HFFc6 (cell line): ENCODE data around the gene SZRD1. TPM values are rescaled to one million over a fixed set of nuclear protein-coding genes. Genes with fewer than 3 reads are reported as not detected.
"Not testable (repeated sequence)": the region's sequence is repeated elsewhere in the genome, so short reads cannot be mapped to it uniquely, and the experiment has no call there.

Source experiments
- DNase-seq: peaks from one replicate; pipeline ENCODE4 v3.0.0-alpha.2; 2018
- H3K27ac Mint-ChIP-seq: 2 replicates; pipeline ENCODE4 v1.8.0; 2020; ENCODE audit warnings: mild to moderate bottlenecking, mixed read lengths
- H3K27me3 Mint-ChIP-seq: 2 replicates; pipeline ENCODE4 v1.8.0; 2021; ENCODE audit warnings: mild to moderate bottlenecking, moderate library complexity, mixed read lengths; ENCODE audit not compliant: insufficient read depth
- H3K36me3 Mint-ChIP-seq: 2 replicates; pipeline ENCODE4 v1.8.0; 2021; ENCODE audit warnings: low read depth, mixed read lengths
- H3K4me1 Mint-ChIP-seq: 2 replicates; pipeline ENCODE4 v1.8.0; 2020; ENCODE audit warnings: low read depth, mixed read lengths
- H3K4me3 Mint-ChIP-seq: 2 replicates; pipeline ENCODE4 v1.8.0; 2020; ENCODE audit warnings: mild to moderate bottlenecking, moderate library complexity, mixed read lengths
- H3K9me3 Mint-ChIP-seq: 2 replicates; pipeline ENCODE4 v1.8.0; 2020; ENCODE audit warnings: mild to moderate bottlenecking, mixed read lengths
- CTCF ChIP-seq: fragments of 200-600 bp; sonication (generic); IDR thresholded peaks from 2 replicates; pipeline ENCODE4 v1.5.0; 2021; ENCODE audit warnings: antibody characterized with exemption, mild to moderate bottlenecking
- total RNA-seq, 6 experiments: library from RNA; stranded (reverse); fragmentation: NEBNext Ultra II Directional; extraction: Animal tissue kit (Norgen Biotek cat#: 25700); gene quantifications; 2 replicates in 1 of 6; 3 replicates in 5 of 6; pipeline ENCODE4 v1.2.3, GENCODE V29; 2021

The SZRD1 gene
- total RNA-seq, 6 experiments from 2014 or later, result 210 to 246 (median 229) TPM

- H3K4me1 Mint-ChIP-seq, result peaks cover 14% of the 10 kb centered on the region
- no peak for DNase-seq
- no peak overlapping the region for H3K27ac Mint-ChIP-seq
- no peaks in the 10 kb centered on the region for H3K27me3 Mint-ChIP-seq
- no peak for TF ChIP-seq CTCF
- H3K4me3 Mint-ChIP-seq, result no peak overlapping the region
- no peaks in the 10 kb centered on the region for H3K9me3 Mint-ChIP-seq
- no peaks in the 10 kb centered on the region for H3K36me3 Mint-ChIP-seq
Measured at GRCh38 chr1:16334655-16335340, 32.2 kb upstream of the SZRD1 start.

GRCh38 chr1:16338961-16339360 is 28.1 kb upstream of the SZRD1 start:
- Mint-ChIP-seq H3K36me3 (no peaks in the 10 kb centered on the region), H3K9me3 (no peaks in the 10 kb centered on the region), H3K27me3 (no peaks in the 10 kb centered on the region), H3K27ac (no peak overlapping the region), H3K4me1 (peaks cover 14% of the 10 kb centered on the region), H3K4me3 (no peak overlapping the region)
- TF ChIP-seq CTCF, result no peak
- no peak for DNase-seq

- Mint-ChIP-seq H3K4me1 (peaks cover 8% of the 10 kb centered on the region; the same call in 1 of the 2 replicates), H3K27me3 (no peaks in the 10 kb centered on the region)
Measured at GRCh38 chr1:16340673-16341072, 26.4 kb upstream of the SZRD1 start.

GRCh38 chr1:16342331-16343062 is 24.5 kb upstream of the SZRD1 start:
- H3K27ac Mint-ChIP-seq, result no peak overlapping the region
- H3K27me3 Mint-ChIP-seq, result no peaks in the 10 kb centered on the region
- H3K9me3 Mint-ChIP-seq, result no peaks in the 10 kb centered on the region

More at GRCh38 chr1:16340673-16341072, 26.4 kb upstream of the SZRD1 start:
- no peak for DNase-seq
- no peak overlapping the region for H3K27ac Mint-ChIP-seq
- no peaks in the 10 kb centered on the region for H3K9me3 Mint-ChIP-seq
- TF ChIP-seq CTCF, result no peak
- H3K36me3 Mint-ChIP-seq, result no peaks in the 10 kb centered on the region; the same call in 1 of the 2 replicates
- H3K4me3 Mint-ChIP-seq, result no peak overlapping the region

GRCh38 chr1:16343276-16343675 is 23.8 kb upstream of the SZRD1 start:
- H3K4me1 Mint-ChIP-seq, result peaks cover 12% of the 10 kb centered on the region
- not testable (repeated sequence) for H3K4me3 Mint-ChIP-seq, DNase-seq, H3K27me3 Mint-ChIP-seq, H3K36me3 Mint-ChIP-seq, H3K27ac Mint-ChIP-seq, H3K9me3 Mint-ChIP-seq

More at GRCh38 chr1:16342331-16343062, 24.5 kb upstream of the SZRD1 start:
- H3K4me3 Mint-ChIP-seq, result no peak overlapping the region
- H3K4me1 Mint-ChIP-seq, result peaks cover 8% of the 10 kb centered on the region; the same call in 1 of the 2 replicates
- no peak for DNase-seq
- no peak for TF ChIP-seq CTCF
- H3K36me3 Mint-ChIP-seq, result no peaks in the 10 kb centered on the region; the same call in 1 of the 2 replicates
